Hematopoietic multipotent progenitor cell (in vitro differentiated cells): ENCODE data around the gene PRMT5. TPM values are rescaled to one million over a fixed set of nuclear protein-coding genes. Genes with fewer than 3 reads are reported as not detected.
A peak's percentile ranks its signal among the peaks of the same experiment; 100 is the strongest.
"Not testable (repeated sequence)": the region's sequence is repeated elsewhere in the genome, so short reads cannot be mapped to it uniquely, and the experiment has no call there.

Experiments
- DNase-seq, 3 donors: peaks; one replicate each; pipeline ENCODE4 v3.0.0-alpha.2; 2011 to 2015; ENCODE audit warnings: low read depth in 2 of 3, low spot score in 2 of 3
- total RNA-seq: library from RNA; depleted of rRNA; stranded (reverse); fragments of >200 nt; gene quantifications from one replicate; pipeline ENCODE4 v1.2.3, GENCODE V29; 2012

Gene PRMT5
- total RNA-seq = 75.9 TPM

- DNase-seq = peak; percentile 99 to 100 (median 99)
These were observed at the start of gene PRMT5 for GRCh38 chr14:22929104-22929960. PRMT5 (minus strand) TSS chr14:22929376; CDS start chr14:22929361, 15 bp downstream.

GRCh38 chr14:22978487-22978837, 49.3 kb upstream of the PRMT5 start:
- no peak for DNase-seq

- no peak for DNase-seq
These were observed 48.7 kb upstream of the PRMT5 start for GRCh38 chr14:22977684-22978486.

DNA sequence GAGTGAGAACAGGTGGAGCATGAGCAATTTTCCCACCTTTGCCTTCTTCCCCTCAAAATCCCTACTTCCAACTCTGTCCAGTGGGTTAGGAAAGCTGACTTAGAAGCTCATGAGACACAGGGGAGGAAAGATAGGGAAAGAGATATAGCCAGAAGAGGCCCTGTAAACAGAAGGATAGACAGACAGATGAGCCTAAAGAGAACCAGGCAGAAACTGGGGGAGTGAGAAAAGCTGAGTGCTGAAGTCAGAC, 48.2 kb upstream of the PRMT5 start:
- no peak for DNase-seq

- DNase-seq = no peak
These were observed 47.7 kb upstream of the PRMT5 start for GRCh38 chr14:22976620-22977433.

- no peak for DNase-seq
These were observed 45.5 kb upstream of the PRMT5 start for GRCh38 chr14:22974530-22975313.

GRCh38 chr14:22973217-22974032, 44.2 kb upstream of the PRMT5 start:
- peak in 1 of 3 donors; percentile 56 for DNase-seq

DNA sequence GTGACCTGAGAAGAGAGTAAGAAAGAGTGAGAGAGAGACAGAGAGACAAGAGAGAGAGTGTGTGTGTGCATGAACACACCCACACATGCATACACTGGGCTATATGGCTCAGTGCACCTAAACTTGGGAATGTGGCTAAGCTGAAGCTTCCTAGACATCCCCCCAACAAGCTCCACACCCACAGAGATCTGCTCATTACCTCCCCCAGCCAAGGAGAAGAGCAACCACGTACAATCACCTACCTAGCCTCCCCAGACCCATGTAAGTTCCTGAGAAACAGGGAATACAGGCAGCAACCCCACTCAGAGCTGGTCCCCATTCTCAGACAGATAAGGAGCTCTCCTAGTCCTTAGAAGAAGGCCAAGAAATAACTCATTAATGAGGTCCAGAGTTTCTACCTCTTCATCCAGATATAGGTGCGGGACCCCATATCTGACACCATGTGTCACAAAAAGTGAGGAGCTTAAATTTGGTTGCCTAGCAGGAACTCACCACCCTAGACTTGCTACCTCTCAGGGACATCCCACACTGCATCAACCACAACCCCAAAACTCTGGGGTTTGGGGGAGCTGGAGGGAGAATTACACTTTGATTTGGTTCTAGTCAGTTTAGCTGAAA, 43.2 kb upstream of the PRMT5 start:
- no peak for DNase-seq

GRCh38 chr14:22971152-22971551, 42.0 kb upstream of the PRMT5 start:
- no peak for DNase-seq

DNA sequence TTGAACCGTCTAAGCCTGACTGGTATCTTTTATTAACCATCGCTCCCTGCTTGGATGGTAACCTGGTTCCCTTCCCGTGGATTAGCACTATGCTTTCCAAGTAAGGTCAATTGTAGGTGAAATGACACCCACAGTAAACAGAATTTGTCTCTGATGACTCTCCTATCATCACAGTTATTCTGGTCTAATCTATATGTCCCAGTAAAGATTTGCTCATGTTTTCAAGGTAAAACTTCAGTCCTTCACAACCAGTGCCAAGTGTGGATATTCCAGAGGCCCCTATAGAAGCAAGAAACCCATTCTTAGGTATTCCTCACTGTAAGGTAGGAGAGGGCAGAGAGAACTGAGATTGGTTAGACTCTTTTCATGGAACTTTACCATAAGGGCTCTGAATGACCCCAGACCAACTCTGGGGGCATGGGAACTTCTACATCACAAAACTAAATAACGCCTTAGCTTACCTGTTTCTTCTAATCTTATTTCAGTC, 37.6 kb upstream of the PRMT5 start:
- no peak for DNase-seq

GRCh38 chr14:22965916-22966782, 37.0 kb upstream of the PRMT5 start:
- DNase-seq = not testable (repeated sequence)

DNA sequence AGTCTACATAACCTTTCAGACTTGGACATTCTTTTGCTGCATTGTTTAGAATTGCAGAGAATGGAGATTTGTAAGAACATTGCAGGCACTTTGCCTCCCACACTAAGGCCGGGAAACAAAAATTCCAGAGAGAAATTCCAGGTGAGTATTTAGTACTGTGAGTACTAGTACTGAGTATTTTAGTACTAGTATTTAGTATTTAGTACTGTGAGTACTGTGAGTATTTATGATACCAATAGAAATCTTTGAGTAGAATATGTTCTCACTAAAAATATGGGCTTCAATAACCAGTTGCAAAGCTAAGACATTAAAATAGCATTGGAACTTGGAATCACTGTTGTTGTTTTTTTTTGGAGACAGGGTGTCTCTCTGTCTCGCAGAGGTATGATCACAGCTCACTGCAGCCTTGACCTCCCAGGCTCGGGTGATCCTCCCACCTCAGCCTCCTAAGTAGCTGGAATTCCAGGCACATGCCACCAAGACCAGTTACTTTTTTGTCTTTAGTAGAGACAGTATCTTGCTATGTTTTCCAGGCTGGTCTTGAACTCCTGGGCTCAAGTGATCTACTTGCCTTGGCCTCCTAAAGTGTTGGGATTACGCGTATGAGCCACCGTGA, 33.0 kb upstream of the PRMT5 start:
- no peak for DNase-seq

DNA sequence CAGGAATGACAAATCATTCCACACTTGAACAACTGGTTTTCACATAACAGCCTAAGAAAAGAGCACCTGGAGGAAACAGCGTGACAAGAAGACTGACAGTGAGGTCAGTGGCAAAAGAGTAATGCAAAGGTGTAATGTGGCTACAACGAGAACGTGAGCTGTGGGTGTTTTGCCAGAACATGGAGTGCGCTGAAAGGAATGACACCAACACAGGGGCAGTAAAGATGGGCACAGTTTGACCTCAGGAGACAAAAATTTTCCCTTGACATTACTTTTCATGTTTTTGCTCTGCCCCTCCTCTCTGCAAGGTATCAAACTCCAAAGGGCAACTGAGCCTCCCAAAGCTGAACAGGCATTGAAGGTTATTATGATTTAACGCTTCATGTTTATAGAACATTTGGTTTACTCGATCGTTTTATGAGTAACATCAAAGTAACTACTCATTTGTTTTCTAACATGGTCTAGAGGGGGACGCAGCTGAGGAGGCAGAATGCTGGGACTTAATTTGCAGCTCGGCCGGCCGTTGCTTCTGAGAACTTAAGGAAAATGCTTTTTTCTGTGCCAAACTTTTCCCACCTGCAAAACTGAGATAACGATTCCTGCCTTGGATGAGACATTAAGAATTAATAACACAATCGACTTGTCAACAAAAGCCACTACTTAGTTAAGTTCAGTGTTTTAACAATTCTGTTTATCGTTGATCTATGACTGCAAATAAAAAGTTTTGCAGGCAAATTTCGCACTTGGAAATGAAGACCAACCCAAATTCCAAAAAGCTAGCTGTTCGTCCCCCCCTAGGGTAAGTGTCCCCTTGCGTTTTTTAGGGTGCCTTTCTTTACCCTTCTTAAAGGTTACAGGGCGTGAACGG, 26.8 kb upstream of the PRMT5 start:
- DNase-seq = no peak

GRCh38 chr14:22952418-22952817, 23.2 kb upstream of the PRMT5 start:
- DNase-seq = no peak

GRCh38 chr14:22951795-22952194, 22.6 kb upstream of the PRMT5 start:
- DNase-seq = not testable (repeated sequence)

- no peak for DNase-seq
These were observed 16.5 kb upstream of the PRMT5 start for GRCh38 chr14:22945642-22946041.

DNA sequence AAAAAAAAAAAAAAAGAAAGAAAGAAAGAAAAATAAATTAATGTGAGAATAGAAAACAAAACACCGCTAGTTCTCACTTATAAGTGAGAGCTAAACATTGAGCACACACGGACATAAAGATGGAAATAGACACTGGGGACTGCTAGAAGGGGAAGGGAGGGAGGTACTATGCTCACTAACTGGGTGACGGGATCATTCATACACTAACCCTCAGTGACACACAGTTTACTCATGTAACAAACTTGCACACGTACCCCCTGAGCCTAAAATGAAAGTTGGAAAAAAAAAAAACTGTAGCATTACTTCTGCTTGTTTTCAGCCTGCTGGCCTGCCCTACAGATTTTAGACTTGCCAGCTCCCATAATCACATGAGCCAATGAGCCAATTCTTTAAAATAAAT, 10.5 kb upstream of the PRMT5 start:
- DNase-seq = no peak
